ENCODE results near the gene USP48. TPM values are rescaled to one million over a fixed set of nuclear protein-coding genes. Genes with fewer than 3 reads are reported as not detected.

USP48 gene
- total and polyA plus RNA-seq, 2 of the 13 experiments (the other 11 are each of a cell fraction or from before 2014, with no cell fraction given): 30.4 to 30.7 TPM

GRCh38 chr1:21670059-21670881 is 112.7 kb downstream of the USP48 start (continued):
- no peak for TF ChIP-seq SCMH1 (CRISPR knock-in tag; IDR thresholded peaks at IDR 0.05; ENCODE audit: borderline replicate concordance)
- no peak for TF ChIP-seq ZBTB40 (IDR thresholded peaks at IDR 0.05)
- peak; percentile 5; the same call in 1 of the 2 replicates for TF ChIP-seq ZBTB40 (CRISPR knock-in tag; IDR thresholded peaks at IDR 0.05)
- 0 out of 2 replicates have a peak, but pooled peaks have one; percentile 58 for TF ChIP-seq ZNF543 (CRISPR knock-in tag; IDR thresholded peaks at IDR 0.05)
- TF ChIP-seq EZH2 (conservative IDR thresholded peaks at IDR 0.05; ENCODE audit: low read depth, low read length): no peak
- TF ChIP-seq TCF12 (IDR thresholded peaks at IDR 0.05): no peak
- no peak for TF ChIP-seq TCF12 (CRISPR knock-in tag; IDR thresholded peaks at IDR 0.05)
- TF ChIP-seq CERS6 (CRISPR knock-in tag; IDR thresholded peaks at IDR 0.05): no peak
- TF ChIP-seq THAP9 (CRISPR knock-in tag; IDR thresholded peaks at IDR 0.05; ENCODE audit: borderline replicate concordance): peak; percentile 36; the same call in 1 of the 2 replicates
- no peak for TF ChIP-seq FOXP4 (CRISPR knock-in tag; IDR thresholded peaks at IDR 0.05)
- no peak for TF ChIP-seq THAP8 (CRISPR knock-in tag; IDR thresholded peaks at IDR 0.05; ENCODE audit: borderline replicate concordance)
- peak; percentile 50; the same call in 1 of the 2 replicates for TF ChIP-seq ZNF350 (CRISPR knock-in tag; IDR thresholded peaks at IDR 0.05; ENCODE audit: borderline replicate concordance, low read depth)
